ENCODE data around the gene SIRT6.
A peak's percentile ranks its signal among the peaks of the same experiment; 100 is the strongest.

Gene SIRT6

DNA sequence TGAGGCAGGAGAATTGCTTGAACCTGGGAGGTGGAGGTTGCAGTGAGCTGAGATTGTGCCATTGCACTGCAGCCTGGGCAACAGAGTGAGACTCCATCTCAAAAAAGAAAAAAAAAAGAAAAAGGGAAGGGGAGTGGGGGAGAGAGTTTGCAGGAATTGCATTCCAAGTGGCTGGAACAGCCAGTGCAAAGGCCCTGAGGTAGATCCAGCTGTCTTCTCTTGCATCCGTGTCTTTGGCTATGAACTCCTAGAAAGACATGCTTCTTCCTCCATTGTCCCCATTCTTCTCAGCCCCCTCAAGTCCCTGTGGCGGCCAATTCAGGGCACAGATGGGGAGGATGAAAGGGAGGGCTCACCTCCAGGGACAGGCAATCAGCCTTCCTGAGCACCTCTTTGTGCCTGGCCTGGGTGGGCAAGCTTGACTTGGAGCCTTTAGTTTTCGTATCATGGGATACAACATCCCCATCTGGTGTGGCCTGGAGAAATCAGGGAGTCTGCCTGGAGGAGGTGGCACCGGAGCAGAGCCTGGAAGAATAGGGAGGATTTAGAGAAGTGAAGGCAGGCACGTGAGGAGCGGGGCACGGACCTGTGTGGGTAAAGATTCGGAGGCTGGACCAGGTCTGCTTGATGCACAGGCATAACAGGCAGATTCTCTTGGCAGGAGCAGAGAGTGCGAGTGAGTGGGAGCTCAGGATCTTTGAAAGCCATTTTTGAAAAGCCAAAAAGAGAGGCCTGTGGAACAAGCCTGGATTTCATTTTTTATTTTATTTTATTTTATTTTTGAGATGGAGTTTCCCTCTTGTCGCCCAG lies 5.2 kb upstream of the SIRT6 start:
- in situ Hi-C loops (cut with HindIII; ENCODE audit: low pct_ligation_motif_present, low sequenced_read_pairs) = no loop called here
- Histone ChIP-seq H3K4me3 (ENCODE audit: low read depth, low read length) (no peak overlapping the region), H3K36me3 (replicated peaks) (no peaks in the 10 kb centered on the region), H3K27ac (no peak overlapping the region), H3K27me3 (replicated peaks) (no peaks in the 10 kb centered on the region)
- DNase-seq = no peak
- TF ChIP-seq, protein P1, sequence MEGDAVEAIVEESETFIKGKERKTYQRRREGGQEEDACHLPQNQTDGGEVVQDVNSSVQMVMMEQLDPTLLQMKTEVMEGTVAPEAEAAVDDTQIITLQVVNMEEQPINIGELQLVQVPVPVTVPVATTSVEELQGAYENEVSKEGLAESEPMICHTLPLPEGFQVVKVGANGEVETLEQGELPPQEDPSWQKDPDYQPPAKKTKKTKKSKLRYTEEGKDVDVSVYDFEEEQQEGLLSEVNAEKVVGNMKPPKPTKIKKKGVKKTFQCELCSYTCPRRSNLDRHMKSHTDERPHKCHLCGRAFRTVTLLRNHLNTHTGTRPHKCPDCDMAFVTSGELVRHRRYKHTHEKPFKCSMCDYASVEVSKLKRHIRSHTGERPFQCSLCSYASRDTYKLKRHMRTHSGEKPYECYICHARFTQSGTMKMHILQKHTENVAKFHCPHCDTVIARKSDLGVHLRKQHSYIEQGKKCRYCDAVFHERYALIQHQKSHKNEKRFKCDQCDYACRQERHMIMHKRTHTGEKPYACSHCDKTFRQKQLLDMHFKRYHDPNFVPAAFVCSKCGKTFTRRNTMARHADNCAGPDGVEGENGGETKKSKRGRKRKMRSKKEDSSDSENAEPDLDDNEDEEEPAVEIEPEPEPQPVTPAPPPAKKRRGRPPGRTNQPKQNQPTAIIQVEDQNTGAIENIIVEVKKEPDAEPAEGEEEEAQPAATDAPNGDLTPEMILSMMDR (IDR thresholded peaks at IDR 0.05; ENCODE audit: low read depth, low read length, missing control alignments) = no peak

DNA sequence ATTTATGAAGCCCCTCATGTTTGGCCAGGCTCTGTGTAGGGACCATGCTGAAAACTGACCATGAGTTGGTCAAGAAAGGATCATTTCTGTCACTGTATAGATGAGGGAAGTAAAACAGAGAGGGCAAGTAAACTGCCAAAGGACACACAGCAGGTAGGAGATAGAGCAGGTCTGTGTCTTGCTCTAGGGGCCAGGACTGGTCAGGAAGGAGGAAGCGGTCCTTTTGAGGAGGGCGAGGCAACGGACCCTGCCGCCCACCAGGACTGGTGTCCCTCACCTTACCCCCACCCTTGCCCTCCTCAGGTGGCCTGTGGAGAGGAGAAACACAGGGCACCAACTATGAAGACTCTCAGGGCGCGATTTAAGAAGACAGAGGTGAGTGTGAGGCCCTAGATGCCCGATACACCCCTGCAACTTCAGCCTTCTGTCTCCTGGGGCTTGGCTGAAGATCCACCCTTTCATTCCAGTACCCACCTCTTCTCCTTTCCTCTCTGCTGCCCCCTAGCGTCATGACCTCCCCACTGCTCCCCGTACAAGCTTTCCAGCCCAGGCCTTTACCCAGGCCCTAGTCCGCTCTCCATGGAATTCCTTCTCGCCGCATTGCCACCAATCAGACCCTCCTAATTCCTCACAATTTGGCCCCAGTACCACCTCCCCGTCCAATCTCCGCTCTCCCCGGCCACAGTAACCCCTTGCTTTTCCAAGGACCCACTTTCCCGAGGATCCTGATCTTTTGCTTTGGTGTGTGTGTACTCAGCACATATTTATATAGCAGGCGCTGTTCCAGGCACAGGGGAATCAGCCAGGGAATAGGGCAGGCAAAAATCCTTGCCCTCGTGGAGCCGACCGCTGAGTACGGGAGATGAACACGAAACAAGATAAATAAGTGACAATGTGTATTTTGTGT lies 4.0 kb upstream of the SIRT6 start:
- in situ Hi-C loops (cut with HindIII; ENCODE audit: low pct_ligation_motif_present, low sequenced_read_pairs) = no loop called here
- Histone ChIP-seq H3K4me3 (ENCODE audit: low read depth, low read length) (no peak overlapping the region), H3K27ac (no peak overlapping the region), H3K36me3 (replicated peaks) (no peaks in the 10 kb centered on the region), H3K27me3 (replicated peaks) (no peaks in the 10 kb centered on the region)
- TF ChIP-seq, protein P1 (IDR thresholded peaks at IDR 0.05; ENCODE audit: low read depth, low read length, missing control alignments) = peak; percentile 94
- peak; percentile 60 for DNase-seq

DNA sequence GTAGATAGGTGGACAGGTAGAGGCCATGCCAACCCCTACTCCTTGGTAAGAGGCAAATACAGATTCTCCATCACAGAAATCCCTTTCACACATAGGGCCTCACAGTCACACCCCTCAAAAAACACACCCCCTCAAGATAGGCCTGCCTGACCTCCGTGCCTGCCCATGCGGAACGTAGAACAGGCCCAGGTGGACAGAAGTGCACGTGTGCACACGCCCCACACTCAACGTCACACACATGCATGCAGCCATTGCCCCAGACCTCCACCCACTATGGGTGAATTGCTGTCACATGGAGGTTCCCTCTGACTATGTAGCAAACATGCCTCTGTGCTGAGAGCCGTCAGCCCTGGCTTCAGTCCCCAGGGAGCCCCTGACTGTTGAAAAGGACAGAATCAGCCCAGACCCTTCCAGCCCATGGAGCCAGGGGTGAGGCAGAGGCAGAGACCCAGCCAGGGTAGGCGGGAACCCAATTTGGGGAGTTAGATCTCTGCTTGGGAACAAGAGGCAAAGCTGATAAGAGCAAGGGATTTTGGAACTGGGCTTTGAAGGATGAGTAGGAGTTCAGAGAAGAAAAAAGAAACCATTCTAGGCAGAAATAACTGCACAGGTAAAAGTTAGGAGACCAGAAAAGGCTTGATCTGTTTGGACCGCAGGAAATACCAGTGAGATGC lies 3.2 kb upstream of the SIRT6 start:
- no peak for DNase-seq
- Histone ChIP-seq H3K27ac (no peak overlapping the region), H3K36me3 (replicated peaks) (peaks cover under 1% of the 10 kb centered on the region), H3K27me3 (replicated peaks) (no peaks in the 10 kb centered on the region), H3K4me3 (ENCODE audit: low read depth, low read length) (no peak overlapping the region)
- in situ Hi-C loops (cut with HindIII; ENCODE audit: low pct_ligation_motif_present, low sequenced_read_pairs) = no loop called here
- TF ChIP-seq, protein P1 (IDR thresholded peaks at IDR 0.05; ENCODE audit: low read depth, low read length, missing control alignments) = no peak

DNA sequence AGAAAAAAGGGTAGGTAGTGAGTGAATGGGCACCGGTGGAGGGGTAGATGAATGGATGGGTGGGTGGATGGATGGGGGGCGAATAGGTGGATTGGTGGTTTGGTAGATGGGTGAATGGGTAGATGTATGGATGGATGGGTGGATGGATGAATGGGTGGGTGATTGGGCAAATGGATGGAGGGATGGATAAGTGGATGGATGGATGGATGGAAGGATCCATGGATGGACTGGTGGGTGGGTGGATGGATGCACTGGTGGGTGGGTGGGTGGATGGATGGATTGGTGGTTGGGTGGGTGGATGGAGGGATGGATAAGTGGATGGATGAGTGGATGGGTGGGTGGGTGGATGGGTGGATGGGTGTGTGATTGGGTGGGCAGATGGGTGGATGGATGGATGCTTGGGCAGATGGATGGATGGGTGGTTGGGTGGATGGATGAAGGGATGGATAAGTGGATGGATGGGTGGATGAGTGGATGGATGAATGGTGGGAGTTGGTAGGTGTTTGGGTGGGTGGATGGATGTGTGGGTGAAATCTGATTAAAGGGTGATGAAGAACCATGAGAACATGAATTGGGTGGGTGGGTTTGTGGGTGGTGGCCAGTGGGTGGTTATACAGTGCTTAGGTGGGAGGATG lies 2.5 kb upstream of the SIRT6 start:
- in situ Hi-C loops (cut with HindIII; ENCODE audit: low pct_ligation_motif_present, low sequenced_read_pairs) = no loop called here
- TF ChIP-seq, protein P1 (IDR thresholded peaks at IDR 0.05; ENCODE audit: low read depth, low read length, missing control alignments) = no peak
- H3K36me3 ChIP-seq (replicated peaks) = peaks cover 6% of the 10 kb centered on the region
- no peak for DNase-seq
- H3K4me3 ChIP-seq (ENCODE audit: low read depth, low read length) = no peak overlapping the region
- H3K27ac ChIP-seq = no peak overlapping the region
- H3K27me3 ChIP-seq (replicated peaks) = no peaks in the 10 kb centered on the region

DNA sequence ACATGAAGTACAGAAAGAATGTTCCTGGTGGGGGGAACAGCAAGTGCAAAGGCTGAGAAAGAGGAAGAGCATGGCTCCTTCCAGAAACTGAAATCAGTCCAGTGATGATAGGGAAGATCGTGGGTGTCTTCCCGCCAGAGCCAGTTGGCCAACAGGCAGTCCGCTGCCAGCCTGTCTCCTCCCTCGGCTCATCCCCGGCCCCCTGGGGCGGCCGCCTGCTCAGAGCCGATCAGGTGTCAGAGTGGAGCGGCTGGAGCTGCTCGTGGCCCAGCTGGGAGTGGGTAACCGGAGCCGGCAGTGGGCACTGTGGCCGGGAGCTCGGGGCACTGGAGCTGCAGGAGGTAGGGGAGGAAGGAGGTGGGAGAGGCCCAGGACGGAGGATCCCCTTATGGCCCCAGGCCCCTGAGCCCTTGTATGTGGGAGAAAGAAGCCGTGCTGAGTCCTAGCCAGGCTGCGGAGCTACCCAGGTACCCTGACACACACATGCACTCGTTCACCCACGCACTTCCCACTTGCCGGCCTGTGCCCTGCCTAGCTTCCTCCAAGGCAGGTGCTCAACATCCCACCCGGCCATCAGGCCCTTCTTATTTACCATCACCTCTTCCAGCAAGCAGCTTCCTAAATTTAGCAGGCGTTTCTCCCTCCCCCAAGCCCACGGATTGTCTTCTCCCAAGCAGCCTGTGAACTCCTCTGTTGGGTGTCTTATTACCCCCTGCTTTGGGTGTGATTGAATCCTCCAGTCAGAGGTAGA lies 1.8 kb upstream of the SIRT6 start:
- DNase-seq = no peak
- H3K36me3 ChIP-seq (replicated peaks) = peaks cover 11% of the 10 kb centered on the region
- H3K27me3 ChIP-seq (replicated peaks) = no peaks in the 10 kb centered on the region
- TF ChIP-seq, protein P1 (IDR thresholded peaks at IDR 0.05; ENCODE audit: low read depth, low read length, missing control alignments) = no peak
- in situ Hi-C loops (cut with HindIII; ENCODE audit: low pct_ligation_motif_present, low sequenced_read_pairs) = no loop called here
- H3K27ac ChIP-seq = no peak overlapping the region
- H3K4me3 ChIP-seq (ENCODE audit: low read depth, low read length) = no peak overlapping the region
